Pancreas (tissue), 10 donors: ENCODE data around the gene NEGR1. TPM values are rescaled to one million over a fixed set of nuclear protein-coding genes. Genes with fewer than 3 reads are reported as not detected.
A peak's percentile ranks its signal among the peaks of the same experiment; 100 is the strongest.

ENCODE experiments used
- ATAC-seq, 4 donors: fragments of 200-7000 bp; cut with Tn5 transposase; one replicate each; pipeline versions ENCODE4 v1.8.0 to v1.9.1; 2020; ENCODE audit warnings: mild to moderate bottlenecking in 4 of 4, moderate library complexity in 4 of 4
- DNase-seq, 6 donors: peaks; one replicate each; pipeline ENCODE4 v3.0.0-alpha.2; 2020
- FAIRE-seq: peaks from 2 replicates; lab custom pipeline; 2012; peaks lifted over from hg19 to GRCh38; lab: Jason Lieb, UNC
- H3K27ac ChIP-seq, 4 donors: fragments of 200-600 bp; sonication (generic); 1 replicate in 3 of 4; 2 replicates in 1 of 4; pipeline versions ENCODE4 v1.5.0 to v1.8.0; 2020
- H3K27me3 ChIP-seq, 4 donors: fragments of 200-600 bp; one replicate each; pipeline ENCODE4 v1.8.0; 2021
- H3K36me3 ChIP-seq, 3 donors: fragments of 200-600 bp; sonication (generic) in 1 of 3; one replicate each; pipeline versions ENCODE4 v1.5.0 to v1.8.0; 2020 to 2021
- H3K4me1 ChIP-seq, 3 donors: fragments of 200-600 bp; one replicate each; pipeline ENCODE4 v1.8.0; 2021
- H3K4me3 ChIP-seq, 4 donors: fragments of 200-600 bp; sonication (generic) in 2 of 4; one replicate each; pipeline versions ENCODE4 v1.5.0 to v1.8.0; 2020 to 2021
- H3K9me3 ChIP-seq, 4 donors: fragments of 200-600 bp; one replicate each; pipeline ENCODE4 v1.8.0; 2021
- CTCF ChIP-seq, 4 donors: fragments of 200-600 bp; sonication (generic) in 3 of 4; IDR thresholded peaks; one replicate each; pipeline versions ENCODE4 v1.5.0 to v1.8.0; 2021; ENCODE audit warnings: antibody characterized with exemption in 4 of 4
- WGBS, 2 donors: extraction: QIAGEN DNeasy Blood & Tissue Kit; methylation state at CpG; one replicate each; pipeline ENCODE4 v1.1.7; 2013; 5-methylcytosine and 5-hydroxymethylcytosine counted together
- intact Hi-C, 3 donors: fragments of 100-400 bp; cut with DNase I; formaldehyde crosslinking; loops; one replicate each; pipeline versions ENCODE4 v1.11.1 to v1.14.2; 2022
- polyA plus RNA-seq, 2 donors: library from polyadenylated mRNA; stranded (reverse); fragments of 200-250 nt; gene quantifications; one replicate each; pipeline ENCODE4 v1.2.3, GENCODE V29; 2013
- total RNA-seq, 6 donors: library from RNA; stranded (reverse); fragmentation: NEBNext Ultra II Directional in 4 of 6; extraction: Animal tissue kit (Norgen Biotek cat#: 25700) in 4 of 6; gene quantifications; one replicate each; pipeline versions ENCODE4 v1.2.1 to v1.2.4, GENCODE V29; 2021 to 2023
- donor health status: healthy with polysubstance abuse.
- donor health status: DM: no; HTN: no; CAD: no; lungs with moderate emphysema.
- donor health status: DM: no; HTN: no; CAD: no.
- donor health status: control.
- donor health status: control.
- donor health status: Bipolar disorder and iron deficiency.
- donor health status: DM: yes; HTN: yes; CAD: no.
- donor health status: DM: no; HTN: no; CAD: no.
- donor health status: DM: no; HTN: no; CAD: no.
- donor health status: DM: yes; HTN: yes; CAD: no.

Gene NEGR1
- total and polyA plus RNA-seq, 8 donors: 1.2 to 9.3 (median 3.4) TPM

GRCh38 chr1:71796006-71796405, 486.3 kb downstream of the NEGR1 start:
- Histone ChIP-seq H3K9me3 (no peaks in the 10 kb centered on the region), H3K4me3 (no peak overlapping the region), H3K27me3 (no peaks in the 10 kb centered on the region), H3K36me3 (no peaks in the 10 kb centered on the region), H3K4me1 (no peaks in the 10 kb centered on the region), H3K27ac (no peak overlapping the region)
- intact Hi-C loops: no loop called here
- TF ChIP-seq CTCF (IDR thresholded peaks at IDR 0.05): no peak
- no peak for FAIRE-seq
- DNase-seq: no peak
- peak in 3 of 4 donors; percentile 35 to 76 (median 53) for ATAC-seq

- H3K27me3 ChIP-seq: no peaks in the 10 kb centered on the region
These were observed 490.1 kb downstream of the NEGR1 start for GRCh38 chr1:71792264-71792663.

DNA sequence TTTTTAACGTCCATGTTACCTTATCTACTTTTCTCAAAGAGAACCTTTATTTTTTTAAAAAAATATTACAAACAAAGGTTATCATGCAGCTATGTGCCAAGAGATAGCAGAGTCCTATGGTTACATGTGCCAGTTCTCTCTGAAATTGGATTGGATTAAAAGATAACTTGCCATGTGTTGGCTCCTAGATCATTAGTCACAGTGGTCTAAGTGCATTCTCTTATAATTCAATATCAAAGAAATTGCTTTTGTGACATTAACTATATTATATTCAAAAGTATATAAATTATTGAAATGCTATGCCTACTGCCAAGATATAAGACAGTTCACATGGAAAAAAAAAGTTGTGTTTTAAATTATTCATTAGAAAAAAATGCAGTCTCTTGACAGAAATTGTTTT, 494.2 kb downstream of the NEGR1 start:
- intact Hi-C loops: no loop called here
- 10 to 11% methylated on average over 1 of the region's 1 CpG for WGBS, 2 donors
- Histone ChIP-seq H3K4me1 (peaks cover 0 to 21% (median 20%) of the 10 kb centered on the region in 3 donors), H3K9me3 (no peaks in the 10 kb centered on the region), H3K27me3 (no peaks in the 10 kb centered on the region), H3K4me3 (no peak overlapping the region), H3K27ac (no peak overlapping the region), H3K36me3 (no peaks in the 10 kb centered on the region)
- no peak for FAIRE-seq
- ATAC-seq: peak in 3 of 4 donors; percentile 27 to 70 (median 62)
- DNase-seq: no peak
- no peak for TF ChIP-seq CTCF (IDR thresholded peaks at IDR 0.05)

More at GRCh38 chr1:71792264-71792663, 490.1 kb downstream of the NEGR1 start:
- no peak overlapping the region for H3K4me3 ChIP-seq
- intact Hi-C loops: no loop called here
- H3K27ac ChIP-seq: no peak overlapping the region
- H3K36me3 ChIP-seq: no peaks in the 10 kb centered on the region
- H3K9me3 ChIP-seq: no peaks in the 10 kb centered on the region
- TF ChIP-seq CTCF (IDR thresholded peaks at IDR 0.05): no peak
- no peak for DNase-seq
- ATAC-seq: no peak
- WGBS, 2 donors: 56 to 66% methylated on average over 1 of the region's 1 CpG
- peaks cover 0 to 9% (median 6%) of the 10 kb centered on the region in 3 donors for H3K4me1 ChIP-seq
- no peak for FAIRE-seq

DNA sequence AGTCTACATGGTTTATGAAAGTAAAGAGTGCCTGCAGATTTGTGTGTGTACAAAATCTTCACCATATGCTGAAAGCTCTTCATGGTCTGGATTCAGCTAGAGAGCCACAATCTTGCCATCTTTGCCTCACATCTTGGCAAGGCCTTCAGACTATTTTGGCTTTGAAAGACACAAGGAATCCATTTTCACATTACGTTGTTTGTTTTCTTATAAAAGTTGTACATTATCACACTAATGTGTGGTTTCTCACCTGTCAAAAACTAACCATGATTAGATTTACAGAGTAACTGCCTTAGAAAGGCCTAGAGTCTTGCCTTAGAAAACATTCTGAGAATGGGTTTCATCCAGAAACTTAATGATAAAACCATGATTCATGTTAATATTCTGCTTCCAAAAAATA, 494.6 kb downstream of the NEGR1 start:
- Histone ChIP-seq H3K36me3 (no peaks in the 10 kb centered on the region), H3K27me3 (no peaks in the 10 kb centered on the region), H3K9me3 (no peaks in the 10 kb centered on the region), H3K4me1 (peaks cover 0 to 21% (median 20%) of the 10 kb centered on the region in 3 donors), H3K27ac (no peak overlapping the region), H3K4me3 (no peak overlapping the region)
- no peak for TF ChIP-seq CTCF (IDR thresholded peaks at IDR 0.05)
- DNase-seq (no peak), FAIRE-seq (no peak), ATAC-seq (peak in 2 of 4 donors; percentile 25 to 37)
- intact Hi-C loops: no loop called here
- 10 to 29% methylated on average over 1 of the region's 1 CpG for WGBS, 2 donors

DNA sequence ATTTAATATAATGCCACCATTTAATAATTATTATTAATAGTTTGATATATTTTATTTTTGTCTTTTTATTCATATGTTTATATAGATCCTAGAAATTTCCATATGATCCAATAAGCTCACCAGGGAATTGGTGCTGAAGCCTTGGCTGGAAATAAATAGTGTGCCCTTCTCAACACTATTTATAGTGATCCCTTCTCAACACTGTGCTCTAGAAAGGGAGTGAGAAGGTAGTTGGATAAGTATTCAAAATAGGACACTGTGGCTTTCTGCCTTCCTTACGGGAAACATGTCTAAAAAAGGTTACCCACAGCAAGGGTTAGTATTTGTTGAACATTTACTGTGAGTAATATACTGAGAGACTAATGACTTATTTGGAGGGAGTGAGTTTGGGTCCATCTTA, 496.1 kb downstream of the NEGR1 start:
- intact Hi-C loops: no loop called here
- H3K4me3 ChIP-seq: no peak overlapping the region
- no peak for ATAC-seq
- no peaks in the 10 kb centered on the region for H3K27me3 ChIP-seq
- WGBS, 2 donors: 90 to 94% methylated on average over 1 of the region's 1 CpG
- H3K9me3 ChIP-seq: no peaks in the 10 kb centered on the region
- no peak overlapping the region for H3K27ac ChIP-seq
- FAIRE-seq: no peak
- TF ChIP-seq CTCF (IDR thresholded peaks at IDR 0.05): no peak
- H3K36me3 ChIP-seq: no peaks in the 10 kb centered on the region
- peaks cover 0 to 21% (median 20%) of the 10 kb centered on the region in 3 donors for H3K4me1 ChIP-seq
- DNase-seq: no peak
